ENCODE results near the gene SSR3.

Gene SSR3

GRCh38 chr3:156495816-156496215, 59.1 kb downstream of the SSR3 start:
- no peak for DNase-seq (ENCODE audit: extremely low read depth in 1 of 2, low read depth in 1 of 2)

GRCh38 chr3:156493887-156494286, 61.0 kb downstream of the SSR3 start:
- no peak for DNase-seq (ENCODE audit: extremely low read depth in 1 of 2, low read depth in 1 of 2)

GRCh38 chr3:156492801-156493261, 62.1 kb downstream of the SSR3 start:
- no peak for DNase-seq (ENCODE audit: extremely low read depth in 1 of 2, low read depth in 1 of 2)

GRCh38 chr3:156491192-156491591, 63.7 kb downstream of the SSR3 start:
- DNase-seq (ENCODE audit: extremely low read depth in 1 of 2, low read depth in 1 of 2): no peak
